Measurements from ENCODE around the gene LGR4. TPM values are rescaled to one million over a fixed set of nuclear protein-coding genes. Genes with fewer than 3 reads are reported as not detected.

The LGR4 gene
- total and polyA plus RNA-seq, 2 experiments from 2014 or later: 14.9 to 59.2 TPM

DNA sequence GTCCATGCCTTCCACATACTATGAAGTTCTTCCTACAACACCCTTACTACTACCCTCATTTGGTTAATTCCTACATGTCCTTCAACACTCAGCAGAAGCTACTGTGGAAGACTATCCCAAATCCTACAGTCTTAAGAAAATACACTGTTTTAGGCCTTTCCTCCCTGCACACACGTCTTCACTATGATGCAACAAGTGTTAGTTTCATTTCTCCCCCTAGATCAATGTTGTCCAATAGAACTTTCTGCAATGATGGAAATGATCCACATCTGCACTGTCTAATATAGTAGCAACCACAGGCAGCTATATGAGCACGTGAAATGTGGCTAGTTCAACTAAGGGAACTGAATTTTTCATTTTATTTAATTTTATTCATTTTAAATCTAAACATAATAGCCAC, 62.8 kb downstream of the LGR4 start:
- in situ Hi-C loops (cut with MboI): no loop called here
- H3K27me3 ChIP-seq (replicated peaks; ENCODE audit: insufficient read depth): no peaks in the 10 kb centered on the region
- H3K79me2 ChIP-seq (ENCODE audit: insufficient read depth): peaks cover 55% of the 10 kb centered on the region
- TF ChIP-seq EZH2 (IDR thresholded peaks at IDR 0.05; ENCODE audit: insufficient read depth, poor library complexity, severe bottlenecking) (no peak), EZH2phosphoT487 (IDR thresholded peaks at IDR 0.05; ENCODE audit: insufficient read depth, low read depth) (no peak)
- no peak for DNase-seq
- 51 to 52% methylated on average over 2 of the region's 2 CpGs for WGBS, 2 experiments (ENCODE audit: low coverage in 1 of 2, low lambda C conversion rate in 2 of 2, missing lambda C conversion rate in 2 of 2)
- no peak overlapping the region for H3K4me2 ChIP-seq (ENCODE audit: unreplicated experiment)
- 0 out of 2 replicates have a peak, but pooled peaks cover 4% of the 10 kb centered on the region for H3K36me3 ChIP-seq (ENCODE audit: low read depth)
- H3K9me3 ChIP-seq (ENCODE audit: low read depth): no peaks in the 10 kb centered on the region
- no peak overlapping the region for H2AFZ ChIP-seq
- H3K4me3 ChIP-seq: no peak overlapping the region
- H3K9ac ChIP-seq: no peak overlapping the region
- H3K27ac ChIP-seq: no peak overlapping the region
- H4K20me1 ChIP-seq (ENCODE audit: insufficient read depth): no peaks in the 10 kb centered on the region
- no peaks in the 10 kb centered on the region for H3F3A ChIP-seq (ENCODE audit: insufficient read depth)
- H3K4me1 ChIP-seq (ENCODE audit: insufficient read depth): 0 out of 2 replicates have a peak, but pooled peaks cover 4% of the 10 kb centered on the region
- H3K9me2 ChIP-seq (ENCODE audit: insufficient read depth): no peaks in the 10 kb centered on the region

DNA sequence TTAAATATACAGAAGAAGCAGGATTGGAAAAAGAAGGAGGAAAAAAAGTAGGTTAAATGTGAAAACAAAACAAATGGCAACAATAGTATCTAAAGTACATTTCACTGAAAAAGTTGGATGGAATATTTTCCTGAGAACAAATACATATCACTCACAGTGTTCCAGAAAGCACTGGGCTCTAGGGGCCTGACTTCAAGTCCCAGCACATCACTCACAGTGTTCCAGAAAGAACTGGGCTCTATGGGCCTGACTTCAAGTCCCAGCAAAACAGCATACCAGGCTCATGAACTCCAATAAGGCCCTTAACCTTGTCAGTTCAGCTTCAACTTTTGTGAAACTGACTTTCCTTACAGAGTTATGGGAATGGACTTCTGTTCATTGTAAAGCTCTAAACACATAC, 63.5 kb downstream of the LGR4 start:
- Histone ChIP-seq H3K79me2 (ENCODE audit: insufficient read depth) (peaks cover 49% of the 10 kb centered on the region), H3K36me3 (ENCODE audit: low read depth) (0 out of 2 replicates have a peak, but pooled peaks cover 4% of the 10 kb centered on the region), H3K4me3 (no peak overlapping the region), H3K9me2 (ENCODE audit: insufficient read depth) (no peaks in the 10 kb centered on the region), H3K27me3 (replicated peaks; ENCODE audit: insufficient read depth) (no peaks in the 10 kb centered on the region), H3K4me2 (ENCODE audit: unreplicated experiment) (no peak overlapping the region), H3K9me3 (ENCODE audit: low read depth) (no peaks in the 10 kb centered on the region), H3F3A (ENCODE audit: insufficient read depth) (no peaks in the 10 kb centered on the region), H4K20me1 (ENCODE audit: insufficient read depth) (no peaks in the 10 kb centered on the region), H3K9ac (no peak overlapping the region), H3K27ac (no peak overlapping the region), H2AFZ (no peak overlapping the region), H3K4me1 (ENCODE audit: insufficient read depth) (0 out of 2 replicates have a peak, but pooled peaks cover 4% of the 10 kb centered on the region)
- TF ChIP-seq EZH2phosphoT487 (IDR thresholded peaks at IDR 0.05; ENCODE audit: insufficient read depth, low read depth): no peak
- no peak for TF ChIP-seq EZH2 (IDR thresholded peaks at IDR 0.05; ENCODE audit: insufficient read depth, poor library complexity, severe bottlenecking)
- in situ Hi-C loops (cut with MboI): no loop called here
- DNase-seq: no peak

DNA sequence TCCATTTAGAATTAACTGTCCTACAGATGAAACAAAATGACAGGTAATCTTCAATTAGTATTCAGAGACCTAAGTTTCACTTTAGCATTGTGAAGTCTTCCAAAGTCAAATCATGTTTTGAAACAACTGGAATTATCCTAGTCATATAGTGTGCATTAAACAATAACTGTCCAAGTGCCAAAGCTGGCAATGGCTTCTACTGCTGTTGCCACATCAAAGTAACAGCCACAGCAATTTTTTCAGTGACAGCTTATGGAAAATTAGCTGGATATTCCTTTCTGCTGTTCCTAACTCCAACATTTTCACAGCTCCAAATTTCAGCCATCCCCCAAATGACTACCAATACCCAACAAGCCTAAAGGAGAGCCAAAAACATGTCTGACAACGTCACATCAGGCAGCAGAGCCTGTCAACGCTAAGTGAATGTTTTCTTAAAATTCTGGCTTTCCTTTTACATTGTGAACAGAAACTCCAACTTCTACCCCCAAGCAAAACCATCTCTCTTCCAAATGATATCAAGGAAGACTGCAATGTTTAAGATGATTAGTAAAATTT, 64.3 kb downstream of the LGR4 start:
- no peaks in the 10 kb centered on the region for H3F3A ChIP-seq (ENCODE audit: insufficient read depth)
- no peak overlapping the region for H3K4me2 ChIP-seq (ENCODE audit: unreplicated experiment)
- peaks cover 42% of the 10 kb centered on the region for H3K79me2 ChIP-seq (ENCODE audit: insufficient read depth)
- 0 out of 2 replicates have a peak, but pooled peaks cover 4% of the 10 kb centered on the region for H3K36me3 ChIP-seq (ENCODE audit: low read depth)
- no peaks in the 10 kb centered on the region for H3K9me3 ChIP-seq (ENCODE audit: low read depth)
- TF ChIP-seq EZH2phosphoT487 (IDR thresholded peaks at IDR 0.05; ENCODE audit: insufficient read depth, low read depth): no peak
- no peak for TF ChIP-seq EZH2 (IDR thresholded peaks at IDR 0.05; ENCODE audit: insufficient read depth, poor library complexity, severe bottlenecking)
- H3K4me1 ChIP-seq (ENCODE audit: insufficient read depth): 0 out of 2 replicates have a peak, but pooled peaks cover 4% of the 10 kb centered on the region
- H3K27me3 ChIP-seq (replicated peaks; ENCODE audit: insufficient read depth): no peaks in the 10 kb centered on the region
- 39 to 57% methylated on average over 2 of the region's 2 CpGs for WGBS, 2 experiments (ENCODE audit: low coverage in 1 of 2, low lambda C conversion rate in 2 of 2, missing lambda C conversion rate in 2 of 2)
- no peaks in the 10 kb centered on the region for H4K20me1 ChIP-seq (ENCODE audit: insufficient read depth)
- in situ Hi-C loops (cut with MboI): no loop called here
- H2AFZ ChIP-seq: no peak overlapping the region
- no peak overlapping the region for H3K4me3 ChIP-seq
- DNase-seq: peak; percentile 31
- H3K9me2 ChIP-seq (ENCODE audit: insufficient read depth): no peaks in the 10 kb centered on the region
- H3K9ac ChIP-seq: no peak overlapping the region
- H3K27ac ChIP-seq: no peak overlapping the region

DNA sequence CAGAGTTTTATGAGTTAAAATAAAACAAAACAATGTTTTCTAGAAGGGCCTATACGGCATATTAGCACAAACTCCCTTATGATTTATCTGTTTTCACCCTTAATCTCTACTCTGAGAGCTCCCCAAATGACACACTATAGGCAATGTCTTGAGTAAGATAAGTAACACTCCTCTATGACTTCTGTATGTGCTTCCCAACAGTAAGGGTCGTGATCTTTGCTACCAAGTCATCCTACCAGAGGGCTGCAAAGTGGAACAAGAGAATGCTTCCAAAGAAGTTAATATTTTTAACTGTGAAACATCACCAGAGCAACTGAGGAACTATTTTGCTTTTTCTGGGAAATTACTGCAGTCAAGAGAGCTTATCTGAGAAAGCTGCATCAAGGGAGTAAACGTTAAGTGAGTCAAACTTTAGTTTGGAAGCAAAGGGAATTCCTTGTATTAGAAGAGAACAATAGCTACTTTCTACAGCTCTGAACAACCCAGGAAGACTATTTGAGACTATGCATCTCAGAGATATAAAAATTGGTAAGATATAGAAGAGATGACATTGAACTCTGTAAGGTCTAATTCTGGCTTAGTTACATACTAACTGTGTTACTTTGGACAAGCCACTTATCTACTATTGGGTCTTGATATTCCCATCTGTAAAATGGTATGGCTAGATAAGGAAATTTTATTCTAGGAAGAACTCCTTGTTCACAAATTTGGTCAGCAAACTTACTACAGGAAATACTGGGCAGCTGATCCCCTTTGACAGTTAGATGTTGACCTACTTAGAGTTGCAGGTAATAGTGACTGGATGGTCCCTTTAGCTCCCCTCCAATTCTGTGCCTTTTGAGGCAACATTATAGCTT, 65.9 kb downstream of the LGR4 start:
- Histone ChIP-seq H3K9ac (no peak overlapping the region), H2AFZ (no peak overlapping the region), H3K36me3 (ENCODE audit: low read depth) (0 out of 2 replicates have a peak, but pooled peaks cover 1% of the 10 kb centered on the region), H3K4me1 (ENCODE audit: insufficient read depth) (0 out of 2 replicates have a peak, but pooled peaks cover 4% of the 10 kb centered on the region), H3K79me2 (ENCODE audit: insufficient read depth) (peaks cover 40% of the 10 kb centered on the region), H3K27ac (no peak overlapping the region), H3F3A (ENCODE audit: insufficient read depth) (no peaks in the 10 kb centered on the region), H3K4me3 (no peak overlapping the region), H3K9me3 (ENCODE audit: low read depth) (no peaks in the 10 kb centered on the region), H3K9me2 (ENCODE audit: insufficient read depth) (no peaks in the 10 kb centered on the region), H3K4me2 (ENCODE audit: unreplicated experiment) (no peak overlapping the region), H3K27me3 (replicated peaks; ENCODE audit: insufficient read depth) (no peaks in the 10 kb centered on the region), H4K20me1 (ENCODE audit: insufficient read depth) (no peaks in the 10 kb centered on the region)
- no peak for DNase-seq
- in situ Hi-C loops (cut with MboI): no loop called here
- no peak for TF ChIP-seq EZH2phosphoT487 (IDR thresholded peaks at IDR 0.05; ENCODE audit: insufficient read depth, low read depth)
- TF ChIP-seq EZH2 (IDR thresholded peaks at IDR 0.05; ENCODE audit: insufficient read depth, poor library complexity, severe bottlenecking): no peak
- WGBS, 2 experiments (ENCODE audit: low coverage in 1 of 2, low lambda C conversion rate in 2 of 2, missing lambda C conversion rate in 2 of 2): 95 to 97% methylated on average over 3 of the region's 3 CpGs
